Mucosa of rectum (tissue), 2 donors: ENCODE data around the gene FAM240A.

Experiments used
- H3K27ac ChIP-seq, 2 donors: one replicate each; pipeline ENCODE4 v1.7.0; 2013; ENCODE audit warnings: inconsistent platforms in 2 of 2, low read depth in 2 of 2, low read length in 2 of 2
- H3K27me3 ChIP-seq, 2 donors: one replicate each; pipeline ENCODE4 v1.7.0; 2013; ENCODE audit warnings: low read length in 2 of 2; ENCODE audit not compliant: control insufficient read depth in 2 of 2, insufficient read depth in 2 of 2
- H3K36me3 ChIP-seq, 2 donors: one replicate each; pipeline ENCODE4 v1.7.0; 2013; ENCODE audit warnings: low read length in 2 of 2; ENCODE audit not compliant: control insufficient read depth in 2 of 2, insufficient read depth in 2 of 2
- H3K4me1 ChIP-seq, 2 donors: one replicate each; pipeline ENCODE4 v1.7.0; 2013; ENCODE audit warnings: low read length in 2 of 2, mild to moderate bottlenecking in 1 of 2; ENCODE audit not compliant: control insufficient read depth in 2 of 2, insufficient read depth in 2 of 2
- H3K4me3 ChIP-seq, 2 donors: one replicate each; pipeline ENCODE4 v1.7.0; 2013; ENCODE audit warnings: low read length in 2 of 2
- H3K9ac ChIP-seq, 2 donors: one replicate each; pipeline ENCODE4 v1.7.0; 2013; ENCODE audit warnings: low read length in 2 of 2, low read depth in 1 of 2, mild to moderate bottlenecking in 1 of 2
- H3K9me3 ChIP-seq, 2 donors: one replicate each; pipeline ENCODE4 v1.7.0; 2013; ENCODE audit warnings: low read length in 2 of 2; ENCODE audit not compliant: control insufficient read depth in 2 of 2
- donor health status: healthy.
- donor health status: Normal muscosa, but diverticular disease.

FAM240A gene

DNA sequence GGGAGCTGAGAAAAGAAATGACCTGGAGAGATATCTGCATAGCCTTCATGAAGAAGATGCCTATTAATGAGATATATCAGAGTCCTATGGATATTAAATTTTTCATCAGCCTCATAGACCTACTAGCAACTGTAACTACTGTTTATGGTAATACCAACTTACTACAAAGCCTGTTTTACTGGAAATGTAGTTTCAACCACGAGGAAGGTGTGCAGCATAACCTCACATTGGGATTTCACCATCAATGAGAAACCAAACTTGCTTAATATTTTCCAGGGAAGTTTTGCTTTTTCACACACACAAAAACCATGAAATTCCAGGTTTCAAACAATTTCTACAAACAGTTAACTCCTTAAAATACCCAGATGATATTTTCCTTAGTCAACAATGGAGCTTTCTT is 31.4 kb downstream of the FAM240A start:
- H3K27ac ChIP-seq = no peak overlapping the region
- H3K4me3 ChIP-seq = no peak overlapping the region
- H3K36me3 ChIP-seq = no peaks in the 10 kb centered on the region
- H3K4me1 ChIP-seq = no peaks in the 10 kb centered on the region
- peaks cover 0 to 3% of the 10 kb centered on the region in 2 donors for H3K9me3 ChIP-seq
- no peak overlapping the region for H3K9ac ChIP-seq
- H3K27me3 ChIP-seq = peaks cover 0 to 3% of the 10 kb centered on the region in 2 donors

DNA sequence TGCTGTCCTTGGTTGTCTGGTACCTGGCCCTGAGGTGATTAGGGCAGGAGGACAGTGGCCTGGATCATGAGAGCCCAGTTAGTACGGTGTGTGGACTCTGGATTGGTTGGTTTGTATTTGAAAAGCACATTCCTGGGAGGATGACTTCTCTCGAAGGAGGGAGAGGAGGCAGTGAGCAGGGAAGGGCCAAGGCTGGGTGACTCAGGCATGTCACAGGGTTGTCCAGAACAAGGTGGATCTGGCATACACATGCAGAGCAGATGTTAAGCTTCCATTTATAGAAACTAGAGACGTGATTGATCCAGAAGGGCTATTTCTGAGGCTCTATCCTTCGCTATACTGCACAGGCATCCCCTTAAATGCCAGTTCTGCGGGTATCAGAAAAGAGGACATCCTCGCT is 34.4 kb downstream of the FAM240A start:
- Histone ChIP-seq H3K4me1 (no peaks in the 10 kb centered on the region), H3K9me3 (no peaks in the 10 kb centered on the region), H3K9ac (no peak overlapping the region), H3K4me3 (no peak overlapping the region), H3K27me3 (peaks cover 0 to 3% of the 10 kb centered on the region in 2 donors), H3K36me3 (no peaks in the 10 kb centered on the region), H3K27ac (no peak overlapping the region)

DNA sequence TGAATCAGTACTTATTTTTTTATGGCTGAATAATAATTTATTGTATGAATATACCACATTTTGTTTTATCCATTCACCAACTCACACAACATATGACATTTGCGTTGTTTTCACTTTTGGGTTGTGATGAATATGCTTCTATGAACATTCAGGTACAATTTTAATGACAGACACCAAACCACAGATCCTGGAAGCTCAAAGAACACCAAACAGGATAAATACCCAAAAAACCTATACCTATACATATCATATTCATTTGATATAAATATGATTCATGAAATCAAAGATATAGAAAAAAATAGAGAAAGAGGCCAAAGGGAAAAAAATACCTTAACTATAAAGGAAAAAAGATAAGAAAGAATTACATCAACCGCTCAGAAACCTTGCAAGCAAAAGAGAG is 35.8 kb downstream of the FAM240A start:
- H3K36me3 ChIP-seq = no peaks in the 10 kb centered on the region
- H3K4me1 ChIP-seq = no peaks in the 10 kb centered on the region
- no peak overlapping the region for H3K4me3 ChIP-seq
- H3K9me3 ChIP-seq = peaks cover 0 to 4% of the 10 kb centered on the region in 2 donors
- H3K27ac ChIP-seq = no peak overlapping the region
- peaks cover 0 to 3% of the 10 kb centered on the region in 2 donors for H3K27me3 ChIP-seq
- no peak overlapping the region for H3K9ac ChIP-seq

- no peaks in the 10 kb centered on the region for H3K36me3 ChIP-seq
- no peak overlapping the region for H3K27ac ChIP-seq
- no peak overlapping the region for H3K9ac ChIP-seq
- H3K9me3 ChIP-seq = peaks cover 0 to 4% of the 10 kb centered on the region in 2 donors
- no peak overlapping the region for H3K4me3 ChIP-seq
- H3K4me1 ChIP-seq = no peaks in the 10 kb centered on the region
- H3K27me3 ChIP-seq = peaks cover 0 to 3% of the 10 kb centered on the region in 2 donors
These were observed 37.1 kb downstream of the FAM240A start for GRCh38 chr3:46649436-46649835.

DNA sequence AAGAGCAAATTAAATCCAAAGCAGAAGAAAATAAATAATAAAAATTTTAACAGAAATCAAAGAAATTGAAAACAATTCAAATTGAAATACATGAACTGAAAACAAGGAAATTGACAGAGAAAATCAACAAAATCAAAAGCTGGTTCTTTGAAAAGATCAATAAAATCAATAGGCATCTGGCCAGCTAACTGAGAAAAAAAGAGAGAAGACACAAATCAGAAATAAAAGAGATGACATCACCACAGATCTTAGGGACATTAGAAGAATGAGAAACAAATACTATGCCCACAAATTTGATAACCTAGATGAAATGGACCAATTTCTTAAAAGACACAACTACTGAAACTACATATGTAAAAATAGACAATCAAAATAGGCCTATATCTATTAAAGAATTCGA is 38.8 kb downstream of the FAM240A start:
- Histone ChIP-seq H3K27me3 (peaks cover 0 to 3% of the 10 kb centered on the region in 2 donors), H3K4me1 (no peaks in the 10 kb centered on the region), H3K4me3 (no peak overlapping the region), H3K9me3 (peaks cover 0 to 4% of the 10 kb centered on the region in 2 donors), H3K27ac (no peak overlapping the region), H3K36me3 (no peaks in the 10 kb centered on the region), H3K9ac (no peak overlapping the region)

- Histone ChIP-seq H3K27me3 (no peaks in the 10 kb centered on the region), H3K4me1 (no peaks in the 10 kb centered on the region), H3K27ac (no peak overlapping the region), H3K9me3 (peaks cover 0 to 4% of the 10 kb centered on the region in 2 donors), H3K9ac (no peak overlapping the region), H3K4me3 (no peak overlapping the region), H3K36me3 (no peaks in the 10 kb centered on the region)
These were observed 42.9 kb downstream of the FAM240A start for GRCh38 chr3:46655271-46655670.

DNA sequence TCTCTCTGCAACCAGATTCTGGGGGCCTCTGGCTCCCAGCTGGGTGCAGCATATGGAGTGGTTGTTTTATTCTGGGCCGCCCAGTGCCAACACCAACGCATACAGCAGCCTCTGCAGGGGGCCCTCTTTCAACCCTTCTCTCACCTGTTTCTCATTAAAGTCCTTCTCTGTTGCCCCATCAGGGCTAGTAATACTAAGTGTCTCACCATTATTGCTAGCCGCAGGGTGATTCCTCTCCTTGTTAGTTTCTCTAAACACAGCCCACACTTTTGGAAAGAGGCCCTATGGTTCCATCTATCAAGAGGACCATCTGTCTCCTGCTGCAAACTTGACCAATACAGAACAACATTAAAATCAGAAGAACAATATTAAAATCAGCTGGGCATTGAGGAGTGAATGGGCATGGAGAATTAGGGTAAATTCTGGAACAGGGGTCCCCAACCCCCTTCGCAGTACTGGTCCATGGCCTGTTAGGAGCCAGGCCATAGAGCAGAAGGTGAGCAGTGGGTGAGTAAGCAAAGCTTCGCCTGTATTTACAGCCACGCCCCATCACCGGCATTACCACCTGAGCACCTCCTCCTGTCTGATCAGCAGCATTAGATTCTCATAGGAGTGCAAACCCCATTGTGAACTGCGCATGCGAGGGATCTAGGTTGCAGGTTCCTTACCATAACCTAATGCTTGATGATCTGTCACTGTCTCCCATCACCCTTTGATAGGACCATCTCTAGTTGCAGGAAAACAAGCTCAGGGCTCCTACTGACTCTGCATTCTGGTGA is 44.6 kb downstream of the FAM240A start:
- Histone ChIP-seq H3K27ac (no peak overlapping the region), H3K9me3 (peaks cover 0 to 2% of the 10 kb centered on the region in 2 donors), H3K4me1 (no peaks in the 10 kb centered on the region), H3K27me3 (peaks cover 0 to 2% of the 10 kb centered on the region in 2 donors), H3K36me3 (no peaks in the 10 kb centered on the region), H3K4me3 (no peak overlapping the region), H3K9ac (no peak overlapping the region)

DNA sequence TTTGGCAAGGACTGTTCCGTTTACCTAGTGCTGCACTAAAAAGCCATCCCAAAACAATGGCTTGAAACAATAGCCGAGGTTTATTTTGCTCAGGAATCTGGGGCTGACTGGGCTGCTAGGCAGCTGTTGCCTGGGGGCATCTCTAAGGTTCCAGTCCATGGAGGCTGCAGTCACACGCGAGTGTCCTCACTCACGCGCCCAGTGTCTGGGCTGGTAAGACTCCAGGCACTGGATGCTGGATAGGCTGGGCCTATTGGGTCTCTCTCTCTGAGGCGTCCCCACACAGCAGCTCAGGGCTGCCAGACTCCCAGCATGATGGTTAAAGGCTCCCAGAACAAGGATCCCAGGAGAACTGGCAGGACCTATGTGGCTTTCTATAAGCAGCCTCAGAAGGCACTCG is 47.0 kb downstream of the FAM240A start:
- Histone ChIP-seq H3K36me3 (no peaks in the 10 kb centered on the region), H3K4me1 (no peaks in the 10 kb centered on the region), H3K9me3 (no peaks in the 10 kb centered on the region), H3K9ac (no peak overlapping the region), H3K27ac (no peak overlapping the region), H3K27me3 (peaks cover 0 to 2% of the 10 kb centered on the region in 2 donors), H3K4me3 (no peak overlapping the region)

DNA sequence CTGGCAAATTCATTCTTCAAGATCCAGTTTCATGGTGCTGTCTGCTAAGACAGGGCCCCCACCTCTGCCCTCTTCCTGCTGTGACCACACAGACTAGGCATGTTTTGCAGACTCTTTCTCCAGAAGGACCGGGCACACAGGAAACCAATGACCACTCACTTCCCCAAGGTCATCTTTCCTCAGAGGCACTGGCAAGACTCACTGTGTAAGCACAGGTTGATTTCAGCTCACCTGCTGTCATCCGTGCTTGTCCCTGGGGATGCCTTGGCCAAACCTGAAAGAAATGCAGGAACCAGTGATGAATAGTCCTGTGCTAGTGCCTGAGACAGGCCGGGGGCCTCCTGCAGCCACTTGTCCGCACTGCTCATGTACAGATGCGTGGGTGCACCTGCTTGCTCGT is 47.7 kb downstream of the FAM240A start:
- H3K9ac ChIP-seq = no peak overlapping the region
- H3K27ac ChIP-seq = no peak overlapping the region
- no peaks in the 10 kb centered on the region for H3K9me3 ChIP-seq
- no peaks in the 10 kb centered on the region for H3K36me3 ChIP-seq
- peaks cover 0 to 2% of the 10 kb centered on the region in 2 donors for H3K27me3 ChIP-seq
- H3K4me1 ChIP-seq = no peaks in the 10 kb centered on the region
- H3K4me3 ChIP-seq = no peak overlapping the region

GRCh38 chr3:46660543-46661523 is 48.5 kb downstream of the FAM240A start:
- H3K9me3 ChIP-seq = no peaks in the 10 kb centered on the region

More at GRCh38 chr3:46660543-46661523, 48.5 kb downstream of the FAM240A start:
- no peaks in the 10 kb centered on the region for H3K36me3 ChIP-seq
- no peak overlapping the region for H3K4me3 ChIP-seq
- no peaks in the 10 kb centered on the region for H3K4me1 ChIP-seq
- peaks cover 0 to 2% of the 10 kb centered on the region in 2 donors for H3K27me3 ChIP-seq
- no peak overlapping the region for H3K27ac ChIP-seq
- H3K9ac ChIP-seq = no peak overlapping the region
